GM19043 (cell line): Measurements from ENCODE around the gene KCNH2.

ENCODE experiments used
- ATAC-seq: cut with Tn5 transposase; IDR thresholded peaks from one replicate; pipeline ENCODE4 v1.9.1; 2021; ENCODE audit warnings: low read depth; ENCODE audit not compliant: unreplicated experiment

Gene KCNH2

DNA sequence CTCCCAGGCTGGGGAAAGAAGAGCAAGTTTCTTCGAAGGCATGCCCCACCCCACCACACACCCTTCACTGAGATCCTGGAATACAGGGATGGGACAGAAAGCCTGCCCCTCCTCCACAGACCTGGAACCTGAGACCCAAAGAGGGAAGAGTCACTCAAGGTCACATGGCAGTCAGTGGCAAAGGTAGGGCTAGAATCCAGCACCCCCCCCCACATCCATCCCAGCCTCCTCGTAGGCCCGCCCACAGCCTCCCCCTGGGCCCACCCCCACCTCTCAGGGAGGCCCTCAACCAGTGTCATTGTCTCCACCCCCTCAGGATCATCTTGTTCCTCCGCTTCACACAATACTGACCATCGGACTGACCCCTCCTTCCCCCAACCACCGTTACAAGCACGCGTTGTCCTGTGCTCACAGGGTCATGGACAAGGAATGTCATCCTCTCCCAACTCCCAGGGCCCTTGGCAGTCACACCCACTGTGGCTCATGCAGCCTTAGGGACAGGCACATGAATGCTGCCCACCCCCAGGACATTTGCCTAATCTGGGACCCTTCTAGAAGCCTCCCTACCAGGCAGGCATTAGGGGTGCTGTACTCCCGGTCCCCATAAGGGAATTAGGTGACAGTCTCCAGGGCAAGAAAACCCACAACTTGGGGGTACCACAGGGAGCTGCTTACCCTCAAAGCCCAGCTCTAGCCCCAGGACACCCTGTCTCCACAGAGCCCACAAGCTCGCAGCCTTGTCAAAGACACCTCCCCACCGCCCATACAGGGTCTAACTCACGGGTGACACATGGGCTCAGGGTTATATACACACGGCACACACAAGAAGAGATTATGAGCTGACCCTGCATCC, 1.4 kb downstream of the KCNH2 start:
- ATAC-seq, result no peak

DNA sequence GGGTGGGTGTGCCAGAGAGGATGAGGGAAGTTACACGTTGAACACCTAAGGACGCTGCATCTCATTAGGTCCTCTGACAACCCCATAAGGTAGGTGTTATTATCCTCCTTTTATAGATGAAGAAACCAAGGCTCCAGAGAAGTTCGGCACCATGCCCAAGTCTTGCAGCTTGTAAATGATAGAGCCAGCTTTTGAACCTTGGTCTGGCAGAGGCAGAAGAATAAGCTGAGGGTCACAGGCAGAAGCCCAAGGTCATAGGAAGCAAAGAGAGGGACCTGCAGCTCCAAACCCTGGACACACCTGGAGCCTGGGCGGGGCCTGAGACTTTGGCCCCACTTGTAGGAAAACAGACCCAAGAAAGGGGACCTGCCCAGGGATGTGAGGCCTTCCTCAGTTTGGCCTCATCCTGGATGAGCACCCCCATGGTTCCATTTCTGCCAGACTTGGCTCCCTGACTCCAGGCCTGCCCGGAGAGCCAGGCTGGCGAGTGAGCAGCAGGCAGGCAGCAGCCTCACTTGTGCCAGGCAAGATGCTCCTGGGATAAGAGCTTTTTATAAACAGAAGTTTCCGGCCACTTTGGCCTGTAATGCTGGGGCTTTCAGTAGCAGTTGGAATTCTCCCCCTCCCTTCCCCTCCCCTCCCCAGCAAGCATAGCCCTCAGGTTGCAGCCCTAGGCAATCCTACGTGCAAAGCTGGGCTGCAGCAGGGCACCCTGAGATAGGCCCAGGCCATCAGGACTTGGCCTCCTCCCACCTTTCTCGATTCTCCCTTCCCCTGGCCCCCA, 2.4 kb downstream of the KCNH2 start:
- no peak for ATAC-seq

DNA sequence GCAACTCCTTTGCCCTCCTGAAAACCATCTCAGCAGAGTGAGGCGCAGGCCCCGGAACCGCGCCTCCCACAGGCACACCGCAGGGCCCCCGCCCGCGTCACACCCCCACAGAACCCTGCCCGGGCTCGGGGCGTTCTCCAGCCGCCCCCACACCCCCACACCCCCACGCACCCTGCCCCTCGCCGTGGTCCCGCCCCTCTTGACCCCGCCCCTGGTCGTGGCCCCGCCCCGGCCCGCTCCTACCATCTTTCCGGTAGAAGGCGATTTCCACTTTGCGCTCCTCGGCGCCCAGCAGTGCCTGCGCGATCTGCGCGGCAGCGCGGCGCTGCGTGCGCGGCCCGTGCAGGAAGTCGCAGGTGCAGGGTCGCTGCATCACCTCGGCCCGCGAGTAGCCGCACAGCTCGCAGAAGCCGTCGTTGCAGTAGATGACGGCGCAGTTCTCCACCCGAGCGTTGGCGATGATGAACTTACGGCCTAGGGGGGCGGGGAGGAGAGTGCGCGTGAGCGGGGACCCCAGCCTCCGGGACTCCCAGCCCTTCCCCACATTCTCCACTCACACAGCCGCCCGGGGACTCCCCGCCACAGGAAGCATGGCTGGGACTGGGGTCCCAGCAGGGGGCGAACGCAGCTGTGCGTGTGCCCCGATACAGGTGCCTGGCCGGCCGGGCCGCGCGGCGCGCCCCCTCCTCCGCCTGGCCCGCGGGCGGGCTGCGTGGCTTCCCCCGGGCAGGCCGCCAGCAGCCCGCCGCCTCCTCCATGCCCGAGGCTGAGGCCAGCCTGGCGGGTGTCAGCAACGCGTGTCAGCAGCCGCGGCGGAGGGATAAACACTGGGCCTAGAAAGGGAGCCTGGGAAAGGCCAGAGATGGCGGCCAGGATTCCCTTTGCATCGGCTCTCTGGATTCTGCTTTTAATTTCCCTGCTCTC, 3.4 kb downstream of the KCNH2 start:
- peak; percentile 59 for ATAC-seq

DNA sequence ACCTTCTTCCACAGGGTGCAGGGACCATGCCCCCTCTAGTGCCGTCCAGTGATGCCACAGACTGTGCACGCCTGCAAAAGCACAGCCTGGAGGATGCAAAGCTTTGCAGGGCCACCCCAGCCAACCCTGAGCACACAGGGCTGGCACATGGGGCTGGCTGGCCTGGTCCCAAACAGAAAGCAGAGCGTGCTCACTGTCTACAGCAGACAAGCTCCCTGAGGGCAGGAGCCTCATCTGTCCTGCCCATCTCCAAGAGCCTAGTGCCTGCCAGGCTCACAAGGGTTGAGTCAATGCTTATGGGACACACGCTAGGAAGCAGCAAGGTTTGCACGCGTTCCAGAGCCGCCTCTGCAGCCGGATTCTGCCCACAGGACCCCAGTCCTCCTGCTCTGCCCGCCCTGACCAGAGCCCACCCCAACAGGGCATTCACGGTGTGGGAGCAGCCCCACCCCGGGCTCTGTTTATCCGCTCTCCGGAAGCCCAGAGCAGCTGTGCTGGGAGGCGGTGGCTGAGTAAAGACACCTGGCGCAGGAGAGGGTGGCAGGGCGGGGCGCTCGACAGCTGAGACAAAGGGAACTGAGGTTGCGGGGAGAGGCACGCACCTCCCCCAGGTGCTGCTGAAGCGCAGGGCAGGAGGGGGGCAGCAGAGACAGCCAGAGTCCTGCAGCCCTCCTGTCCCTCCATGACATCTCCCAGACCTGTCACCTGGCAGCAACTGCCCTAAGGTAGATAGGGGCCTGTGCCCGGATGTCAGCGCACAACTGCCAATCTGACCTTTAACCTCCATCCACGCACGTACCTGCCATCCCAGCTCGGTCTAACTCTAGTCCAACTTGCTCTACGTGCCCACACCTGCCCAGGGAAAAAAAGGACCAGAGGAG, 4.3 kb downstream of the KCNH2 start:
- ATAC-seq, result no peak

DNA sequence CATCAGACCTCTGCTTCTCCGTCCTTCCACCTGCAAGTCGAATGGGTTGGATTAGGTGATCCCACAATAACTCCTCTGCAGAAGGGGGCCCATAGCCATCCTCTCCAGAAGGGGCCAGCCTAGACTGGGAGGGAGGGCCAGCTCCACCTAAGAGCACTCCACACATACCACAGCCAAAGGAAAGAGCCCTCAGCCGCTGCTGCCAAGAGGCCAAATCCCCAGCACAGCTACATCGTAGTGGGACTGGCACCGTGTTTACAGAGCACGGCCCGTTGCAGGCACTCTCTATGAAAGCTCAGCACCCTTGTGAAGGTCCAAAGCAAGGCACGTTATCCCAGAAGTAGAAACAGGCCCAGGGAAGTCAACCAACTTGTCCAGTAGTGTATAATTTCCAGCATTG, 5.4 kb downstream of the KCNH2 start:
- no peak for ATAC-seq

DNA sequence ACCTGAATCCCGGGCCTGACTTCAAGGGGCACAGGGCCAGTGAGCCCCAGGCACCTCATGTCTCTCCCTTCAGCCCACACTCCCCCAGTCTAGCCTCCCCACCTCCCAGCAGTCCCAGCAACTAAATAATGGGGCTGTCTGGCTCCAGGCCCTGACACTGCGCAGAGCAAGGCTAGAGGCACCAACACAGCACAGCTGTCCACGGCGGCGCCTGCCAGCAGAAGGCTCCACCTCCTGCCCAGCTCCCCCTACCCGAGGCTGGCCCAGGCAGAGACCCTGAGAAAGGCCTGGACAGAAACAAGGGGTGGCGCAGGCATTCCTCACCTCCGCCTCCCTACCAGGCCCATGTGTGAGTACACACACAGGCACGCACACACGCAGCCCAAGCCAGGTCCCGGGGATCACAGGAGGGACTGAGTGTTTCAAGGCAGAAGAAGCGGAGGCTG, 6.1 kb downstream of the KCNH2 start:
- ATAC-seq, result no peak

DNA sequence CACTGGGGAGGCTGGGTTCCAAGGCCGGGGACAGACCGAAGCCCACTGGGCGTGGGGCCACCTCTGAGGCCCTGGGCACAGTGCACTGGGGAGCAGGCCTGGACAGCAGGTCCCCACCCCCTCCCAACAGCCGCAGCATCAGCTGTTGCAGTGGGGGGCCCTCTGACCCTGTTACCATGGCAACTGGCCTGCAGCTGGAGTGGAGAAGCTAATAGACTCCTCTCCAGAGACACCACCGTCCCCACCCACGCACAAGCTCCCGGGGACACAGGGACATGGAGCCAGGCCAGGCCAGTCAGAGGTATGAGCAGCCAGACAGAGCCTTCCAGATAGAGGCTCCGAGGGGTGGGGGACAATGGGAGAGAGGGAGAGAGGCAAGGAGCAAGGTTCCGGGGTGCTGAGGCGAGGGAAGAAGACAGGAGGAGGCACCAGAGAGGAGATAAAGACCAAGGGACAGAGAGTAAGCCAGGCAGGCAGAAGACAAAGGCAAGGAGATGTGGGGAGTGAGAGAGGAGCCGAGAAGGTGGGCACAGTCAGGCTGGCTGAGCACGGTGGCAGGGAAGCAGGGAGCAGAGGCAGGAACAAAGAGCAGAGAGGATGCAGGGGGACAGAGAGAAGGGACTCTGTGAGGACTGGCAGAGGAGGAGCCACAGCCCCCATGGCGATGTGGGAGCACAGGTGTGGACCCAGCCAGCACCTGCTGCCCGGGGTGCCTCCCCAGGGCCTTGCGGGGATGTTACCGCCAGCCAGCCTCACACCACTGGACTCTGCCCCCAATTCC, 6.7 kb downstream of the KCNH2 start:
- no peak for ATAC-seq

DNA sequence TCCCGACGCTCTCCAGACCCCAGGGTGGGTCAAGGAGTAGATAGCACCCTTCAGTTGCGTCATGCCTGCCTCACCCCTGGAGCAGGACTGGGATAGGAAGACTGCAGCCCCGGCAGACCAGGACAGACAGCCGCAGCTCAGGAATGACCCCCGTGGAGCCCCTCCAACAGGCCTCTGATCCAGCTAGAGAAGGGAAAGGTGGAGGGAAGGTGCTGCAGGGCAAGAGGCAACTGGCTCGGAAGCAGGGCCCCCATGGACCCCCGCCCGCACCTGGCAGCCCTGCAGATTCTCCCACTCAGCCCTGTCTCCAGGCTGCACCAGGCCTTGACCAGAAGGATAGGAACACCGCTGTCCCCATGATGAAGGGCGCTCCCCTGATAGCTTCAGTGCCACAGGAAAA, 7.7 kb downstream of the KCNH2 start:
- ATAC-seq, result no peak

DNA sequence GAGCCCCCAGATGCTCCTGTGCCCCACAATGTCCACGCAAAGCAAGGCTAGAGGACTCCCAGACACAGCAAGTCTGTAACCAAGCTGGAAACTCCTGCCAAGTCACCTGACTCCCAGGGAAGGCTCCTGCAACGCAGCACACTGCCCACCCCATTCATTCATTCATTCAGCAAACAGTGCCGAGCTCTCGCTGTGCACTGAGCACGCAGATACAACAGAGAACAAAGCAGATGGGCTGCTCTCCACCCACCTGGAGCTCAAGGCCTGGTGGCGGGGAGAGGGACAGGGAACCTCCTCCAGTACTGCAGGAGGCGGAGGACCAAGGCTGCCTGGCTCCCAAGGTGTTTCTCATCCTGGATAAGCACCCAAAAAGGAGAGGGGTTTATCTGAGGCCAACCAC, 8.6 kb downstream of the KCNH2 start:
- ATAC-seq, result no peak

DNA sequence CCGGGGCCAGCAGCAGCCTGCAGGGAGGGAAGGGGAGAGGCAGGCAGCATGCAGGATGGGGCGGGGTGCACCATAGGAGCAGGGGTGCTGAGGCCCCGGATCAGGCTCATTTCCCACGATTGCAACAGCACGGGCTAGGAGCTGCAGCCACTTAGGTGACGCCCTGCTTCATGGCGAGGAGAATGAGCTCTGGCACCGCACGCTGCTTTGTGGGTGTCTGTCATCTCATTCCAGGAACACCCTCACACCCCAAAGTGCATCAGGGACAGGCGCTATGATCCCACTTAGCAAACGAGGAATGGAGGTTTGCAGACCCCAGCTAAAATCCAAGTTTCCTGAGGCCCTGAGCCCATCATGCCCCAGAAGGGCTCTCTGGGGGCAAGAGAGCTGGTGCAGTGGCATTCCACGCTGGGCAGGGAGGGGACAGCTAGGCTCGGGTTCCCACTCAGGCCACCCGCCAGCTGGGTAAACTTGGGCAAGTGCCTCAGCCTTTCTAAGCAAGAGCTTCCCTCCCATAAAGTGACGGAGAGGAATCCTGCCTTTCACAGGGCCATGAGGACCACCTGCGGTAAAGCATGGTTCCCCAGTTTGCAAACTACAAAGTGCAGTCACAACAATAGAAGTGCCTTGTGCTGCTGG, 9.3 kb downstream of the KCNH2 start:
- no peak for ATAC-seq

DNA sequence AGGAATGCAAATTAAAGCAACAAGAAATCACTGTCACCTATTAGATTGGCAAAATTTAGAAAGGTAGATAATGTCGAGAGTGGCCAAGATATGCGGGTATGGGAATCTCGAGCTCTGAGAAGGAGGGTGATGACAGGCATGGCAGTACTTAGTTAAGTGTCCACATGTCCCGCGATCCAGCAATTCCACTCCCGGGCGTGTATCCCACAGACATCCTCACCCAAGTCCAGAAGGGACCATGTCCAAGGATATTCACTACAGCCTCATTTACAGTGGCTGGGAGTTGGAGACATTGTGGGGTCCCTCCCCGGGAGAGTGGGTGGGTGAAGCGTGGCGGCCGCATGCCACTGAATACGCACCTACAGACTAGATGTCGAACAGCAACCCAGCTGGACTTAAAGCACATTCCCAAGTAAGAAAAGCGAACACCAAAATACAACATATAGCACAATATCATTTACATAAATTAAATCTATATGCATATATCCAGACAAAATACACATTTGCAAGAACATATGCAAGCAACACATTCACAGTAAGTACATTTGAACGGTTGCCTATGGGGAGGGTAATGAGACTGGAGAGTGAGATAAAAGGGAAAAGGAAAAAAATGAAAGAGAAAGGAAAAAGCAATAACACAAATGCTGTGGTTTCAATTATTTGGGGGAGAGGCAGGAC, 9.9 kb downstream of the KCNH2 start:
- ATAC-seq, result no peak

DNA sequence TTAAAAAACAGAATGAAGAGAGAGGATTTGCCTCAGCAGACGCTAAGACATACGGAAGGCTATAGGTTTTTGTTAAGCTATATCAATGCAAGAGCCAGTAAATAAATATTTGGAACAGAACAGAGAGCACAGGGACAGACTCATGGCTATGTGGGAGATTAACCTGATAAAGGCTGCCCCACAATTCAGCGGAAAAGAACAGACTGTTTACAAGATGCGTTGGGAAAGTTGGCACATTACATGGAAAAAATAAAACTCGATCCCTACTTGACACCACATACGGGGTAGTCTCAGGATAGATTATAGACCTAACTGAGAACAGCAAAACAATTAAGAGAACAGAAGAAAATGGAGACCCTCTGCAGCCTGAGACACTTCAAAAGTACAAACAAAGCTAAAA, 10.8 kb downstream of the KCNH2 start:
- no peak for ATAC-seq

DNA sequence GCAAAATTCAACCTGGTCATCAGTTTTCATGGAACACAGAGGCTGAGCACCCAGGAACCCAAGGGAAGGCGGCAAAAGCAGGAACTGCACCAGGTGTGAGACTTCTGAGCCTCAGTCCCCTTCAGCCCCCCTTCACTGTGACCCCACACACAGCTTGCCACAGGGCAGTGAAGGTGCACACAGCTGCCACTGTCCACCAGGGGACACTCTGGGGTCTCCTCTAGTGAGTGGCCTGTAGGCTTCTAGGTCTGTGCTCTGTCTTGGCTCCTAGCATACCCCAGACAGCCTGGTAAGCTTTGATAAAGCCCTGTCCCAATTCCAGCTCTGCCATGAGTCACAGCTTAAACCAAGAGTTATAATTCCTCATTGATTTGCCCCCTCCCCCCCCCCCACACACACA, 12.1 kb downstream of the KCNH2 start:
- no peak for ATAC-seq

DNA sequence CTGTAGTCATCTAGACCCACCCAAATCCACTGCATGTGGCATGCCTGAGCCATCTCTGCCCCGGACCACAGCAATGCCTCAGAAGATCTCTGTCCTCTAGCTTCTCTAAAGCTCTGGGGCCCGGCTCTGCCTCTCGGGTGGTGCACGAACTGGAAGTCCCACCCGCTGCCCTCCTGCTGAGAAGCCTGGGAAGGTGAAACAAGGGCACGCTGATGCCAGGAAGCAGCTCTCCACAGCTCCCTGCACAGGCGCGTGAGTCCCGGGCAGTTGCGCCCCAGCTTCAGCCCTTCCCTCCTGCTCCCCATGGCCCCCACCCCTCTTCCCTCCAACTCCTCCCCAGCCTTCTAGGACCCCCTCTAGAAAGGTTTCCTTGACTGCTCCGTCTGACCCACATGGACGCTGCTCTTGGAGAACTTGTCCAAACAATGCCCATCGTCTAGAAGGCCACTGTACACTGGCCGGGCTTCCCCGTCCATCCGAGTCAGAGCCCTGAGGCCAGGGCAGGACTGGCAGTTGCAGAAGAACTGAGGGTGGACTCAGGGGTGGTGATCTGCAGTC, 12.8 kb downstream of the KCNH2 start:
- no peak for ATAC-seq

DNA sequence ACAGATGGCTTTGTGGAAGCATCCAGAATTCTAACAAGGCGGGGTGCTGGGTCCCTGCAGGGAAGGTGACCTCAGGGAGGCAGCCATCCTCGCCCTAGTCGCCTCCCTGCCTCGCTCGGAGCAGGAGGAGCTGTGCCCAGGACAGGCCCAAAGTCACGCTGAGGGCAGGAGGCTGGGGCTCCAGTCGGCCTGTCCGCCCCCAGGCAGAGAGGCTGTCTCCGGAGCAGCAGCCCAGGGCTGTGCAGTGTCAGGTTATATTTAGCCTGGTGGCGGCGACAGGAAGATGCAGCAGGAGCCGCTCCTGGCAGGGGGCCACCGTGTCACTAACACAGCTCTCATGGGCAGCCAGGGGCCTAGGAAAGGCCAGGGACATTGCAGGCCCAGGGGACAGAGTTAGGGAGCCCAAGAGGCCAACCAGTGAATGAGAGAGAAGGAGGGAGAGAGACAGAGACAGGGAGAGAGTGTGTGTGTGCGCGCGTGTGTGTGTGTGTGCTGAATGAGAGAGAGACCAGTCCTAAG, 13.5 kb downstream of the KCNH2 start:
- no peak for ATAC-seq

DNA sequence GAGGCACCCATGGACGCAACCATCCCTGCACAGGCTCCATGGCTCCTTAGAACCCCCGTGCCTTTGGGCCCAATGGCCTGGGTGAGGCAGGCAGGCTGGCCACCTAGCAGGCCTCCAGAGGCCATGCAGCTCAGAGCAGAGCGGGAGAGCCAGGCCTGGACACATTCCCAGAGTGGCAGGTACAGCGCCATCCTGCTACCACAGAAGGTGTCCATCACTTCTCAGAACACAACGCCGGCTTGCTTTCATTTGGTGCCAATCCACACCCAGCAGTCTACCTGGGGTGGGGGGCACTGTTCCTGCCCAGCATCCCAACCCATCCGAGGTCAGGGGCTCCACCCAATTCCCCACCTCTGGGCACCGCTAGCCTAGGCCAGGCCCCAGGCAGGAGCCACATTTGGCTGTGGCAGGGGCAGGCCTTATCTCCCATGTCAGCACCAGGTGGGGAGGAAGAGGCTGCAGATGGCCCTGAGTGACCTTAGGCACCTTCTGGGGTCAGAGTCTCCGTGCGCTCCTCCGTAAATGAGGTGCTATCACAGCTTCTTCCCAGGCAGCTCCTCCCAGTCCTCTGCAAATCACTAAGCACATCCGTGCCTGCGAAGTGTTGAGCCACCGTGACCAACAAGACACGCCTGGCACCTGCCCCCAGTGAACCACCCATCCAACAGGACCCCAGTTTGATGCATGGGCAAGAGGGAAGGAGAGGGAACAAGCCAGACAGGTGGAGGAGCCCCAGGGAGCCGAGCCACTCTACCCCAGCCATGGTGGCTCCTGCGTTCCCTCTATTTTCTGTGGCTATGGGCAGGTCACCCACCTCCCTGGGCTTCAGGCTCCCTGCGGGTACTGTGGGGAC, 14.2 kb downstream of the KCNH2 start:
- ATAC-seq, result no peak
